HG03025 (cell line): Measurements from ENCODE around the gene CDC42BPG.

Experiments
- ATAC-seq: cut with Tn5 transposase; IDR thresholded peaks from one replicate; pipeline ENCODE4 v1.9.1; 2021; ENCODE audit warnings: mild to moderate bottlenecking, moderate library complexity; ENCODE audit not compliant: unreplicated experiment, low FRiP score

CDC42BPG gene

DNA sequence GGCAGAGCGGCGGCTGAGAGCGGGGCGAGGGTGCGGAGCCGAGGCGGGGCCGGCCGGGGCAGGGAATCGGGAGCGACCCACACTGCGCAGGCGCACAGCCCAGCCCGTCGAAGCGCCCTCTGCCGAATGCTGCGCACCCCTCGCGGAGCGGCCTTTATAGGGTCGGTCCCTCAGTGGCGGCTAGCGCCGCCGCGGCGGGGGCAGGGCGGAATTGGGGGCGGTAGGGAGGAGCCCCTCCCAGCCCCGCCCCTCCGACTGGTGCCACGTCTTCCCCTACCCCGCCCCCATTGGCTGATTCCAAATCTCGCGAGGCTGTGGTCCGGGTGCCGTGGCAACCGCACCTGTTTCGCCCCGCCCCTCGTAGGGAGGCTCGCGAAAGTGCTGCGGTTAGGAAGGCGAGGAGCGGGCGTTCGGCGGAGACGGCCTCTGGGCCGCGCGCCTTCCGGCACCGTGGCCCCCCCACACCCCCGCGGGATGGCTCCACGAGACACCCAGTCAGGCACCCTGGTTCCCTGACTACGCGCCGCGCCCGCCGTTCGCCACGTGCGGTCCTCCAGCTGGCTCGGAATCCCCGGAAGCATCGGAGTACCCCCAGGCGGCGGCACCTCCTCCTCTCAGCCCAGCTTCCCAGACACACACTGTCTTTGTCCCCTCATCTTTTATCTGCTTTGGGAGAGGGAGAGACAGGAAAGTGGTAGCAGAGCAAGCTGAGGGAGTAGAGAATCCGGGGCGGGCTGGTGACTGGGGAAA lies 34.2 kb upstream of the CDC42BPG start, which contains the start of gene EHD1:
TSS of gene EHD1 (minus strand) at position 128 of the 750 bp plus-strand sequence. CDS start 157 bp downstream, outside the sequence.
- peak; percentile 74 for ATAC-seq

GRCh38 chr11:64878223-64878493 lies 33.7 kb upstream of the CDC42BPG start:
- ATAC-seq, result peak; percentile 18

- ATAC-seq, result peak; percentile 10
Measured at GRCh38 chr11:64877390-64878222, 33.2 kb upstream of the CDC42BPG start.

DNA sequence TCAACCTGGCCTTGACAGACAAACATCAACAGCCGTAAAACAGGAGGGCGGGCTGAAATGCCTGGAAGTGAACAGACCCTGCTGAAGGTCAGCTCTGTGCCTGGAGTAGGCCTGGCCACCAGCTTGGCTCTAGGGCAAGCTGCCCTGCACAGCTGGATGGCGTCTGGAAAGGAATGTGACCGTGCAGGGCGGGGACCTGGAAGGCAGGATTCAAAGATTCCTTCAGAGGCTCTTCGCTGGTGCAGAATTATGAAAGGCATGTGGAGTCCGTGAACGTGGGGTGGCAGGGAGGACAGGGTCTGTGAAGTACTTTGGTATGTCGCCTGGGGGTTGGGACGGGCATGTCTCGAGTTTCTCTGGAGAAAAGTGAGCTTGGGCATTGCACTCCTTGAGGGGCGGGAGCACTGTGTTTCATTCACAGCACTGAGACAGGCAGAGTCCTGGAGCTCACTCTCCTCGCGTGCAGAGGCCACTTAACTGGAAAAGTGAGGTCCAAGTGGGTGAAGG lies 32.4 kb upstream of the CDC42BPG start:
- no peak for ATAC-seq

DNA sequence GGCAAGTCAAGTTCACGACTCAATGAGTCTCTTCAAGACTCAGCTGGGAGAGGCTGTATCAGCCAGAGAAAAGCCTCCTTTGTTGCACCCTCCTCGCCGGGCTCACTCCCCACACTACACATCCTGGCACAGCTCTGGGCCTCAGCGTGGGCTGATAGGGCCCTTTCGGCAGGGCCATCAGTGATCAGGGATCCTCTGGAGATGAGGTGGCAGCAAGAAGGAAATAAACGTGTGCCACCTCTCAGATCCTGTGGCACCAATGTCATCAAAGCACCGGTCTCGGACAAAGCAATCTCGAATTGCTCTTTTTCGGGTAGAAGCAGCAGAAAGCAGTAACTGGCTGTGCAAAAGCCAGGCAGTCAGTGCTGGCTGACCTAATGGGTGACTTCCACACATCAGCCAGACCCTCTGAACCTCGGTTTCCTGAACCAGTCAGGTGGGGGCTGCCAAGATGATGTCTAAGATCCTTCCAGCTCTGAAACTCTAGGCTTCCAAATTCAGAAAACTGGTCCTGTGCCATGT lies 31.8 kb upstream of the CDC42BPG start:
- no peak for ATAC-seq

DNA sequence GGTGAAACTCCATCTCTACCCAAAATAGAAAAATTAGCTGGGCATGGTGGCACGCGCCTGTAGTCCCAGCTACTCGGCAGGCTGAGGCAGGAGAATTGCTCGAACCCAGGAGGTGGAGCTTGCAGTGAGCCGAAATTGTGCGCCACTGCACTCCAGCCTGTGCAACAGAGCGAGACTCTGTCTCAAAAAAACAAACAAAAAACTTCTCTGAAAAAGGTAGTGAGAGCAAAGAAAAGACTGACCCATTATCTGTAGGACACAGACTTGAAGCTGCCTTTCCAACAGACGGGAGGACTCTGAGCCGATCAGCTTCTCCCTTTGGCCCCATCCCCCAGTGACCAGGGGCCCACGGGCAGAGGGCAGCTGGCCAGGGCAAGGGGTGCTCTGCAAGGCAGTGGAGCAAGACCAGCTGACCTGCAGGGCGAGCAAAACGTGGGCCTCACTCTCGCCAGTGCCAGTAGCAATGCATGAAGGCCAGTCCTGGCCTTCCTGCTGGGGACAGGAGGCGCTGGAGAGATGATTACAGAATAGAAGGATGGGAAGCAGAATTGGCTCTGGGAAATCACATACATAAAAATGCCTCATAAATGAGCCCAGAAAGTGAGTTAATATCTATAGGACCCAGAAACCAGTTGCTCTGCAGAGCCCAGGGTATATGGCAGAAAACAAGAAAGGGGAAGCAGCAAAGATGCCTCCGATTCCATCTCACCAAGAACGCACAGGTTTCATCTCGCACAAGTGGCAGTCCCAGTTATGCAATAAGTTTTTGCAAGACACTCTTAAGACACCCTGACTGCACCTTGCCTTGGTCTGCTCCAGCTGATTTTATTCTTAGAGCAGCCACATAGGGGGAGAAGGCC lies 31.1 kb upstream of the CDC42BPG start:
- no peak for ATAC-seq

DNA sequence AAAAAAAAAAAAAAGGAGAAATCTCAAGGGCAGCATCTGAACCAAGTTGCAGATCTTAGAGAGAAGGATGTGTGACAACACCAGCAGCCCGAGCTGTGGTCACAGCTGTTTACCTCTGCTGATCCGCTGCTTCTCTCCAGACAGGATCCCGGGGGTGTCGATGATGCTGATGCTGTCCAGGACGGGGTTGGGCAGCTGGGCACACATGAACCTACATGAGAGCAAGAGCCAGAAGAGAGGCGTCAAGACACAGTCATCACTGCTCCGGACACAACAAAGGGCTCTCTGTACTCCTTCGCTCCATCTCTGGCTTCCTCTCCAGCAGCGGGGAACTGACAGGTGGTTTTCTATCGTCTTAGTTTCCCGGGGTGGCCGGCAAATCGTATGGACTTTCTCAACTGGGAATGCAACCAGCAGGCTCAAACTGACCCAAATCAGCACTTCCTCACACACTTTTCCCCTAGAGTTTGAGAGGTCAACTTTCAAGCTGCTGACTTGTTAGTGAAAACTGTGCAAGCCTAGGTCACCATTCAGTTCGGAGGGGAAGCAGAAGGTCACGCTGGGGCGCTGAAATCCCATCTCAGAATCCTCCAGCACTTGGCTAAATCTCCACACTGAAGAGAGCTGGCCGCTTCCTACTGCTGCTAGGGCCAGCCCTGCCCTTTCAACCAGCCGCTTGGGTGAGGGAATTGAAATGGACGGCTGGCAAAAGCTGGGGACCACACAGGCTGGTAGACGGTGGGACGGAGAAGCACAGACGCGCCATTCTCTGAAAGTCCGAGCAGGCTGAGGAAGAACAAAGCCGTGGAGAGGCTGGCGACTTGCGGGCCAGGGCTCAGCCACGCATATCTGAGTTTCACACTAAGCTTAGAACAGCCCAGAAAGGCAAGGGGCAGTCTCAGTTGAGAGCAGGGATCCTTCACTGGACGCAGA lies 30.1 kb upstream of the CDC42BPG start:
- no peak for ATAC-seq

GRCh38 chr11:64872790-64873488 lies 28.5 kb upstream of the CDC42BPG start:
- ATAC-seq, result no peak

- ATAC-seq, result no peak
Measured at GRCh38 chr11:64871492-64871891, 27.0 kb upstream of the CDC42BPG start.

DNA sequence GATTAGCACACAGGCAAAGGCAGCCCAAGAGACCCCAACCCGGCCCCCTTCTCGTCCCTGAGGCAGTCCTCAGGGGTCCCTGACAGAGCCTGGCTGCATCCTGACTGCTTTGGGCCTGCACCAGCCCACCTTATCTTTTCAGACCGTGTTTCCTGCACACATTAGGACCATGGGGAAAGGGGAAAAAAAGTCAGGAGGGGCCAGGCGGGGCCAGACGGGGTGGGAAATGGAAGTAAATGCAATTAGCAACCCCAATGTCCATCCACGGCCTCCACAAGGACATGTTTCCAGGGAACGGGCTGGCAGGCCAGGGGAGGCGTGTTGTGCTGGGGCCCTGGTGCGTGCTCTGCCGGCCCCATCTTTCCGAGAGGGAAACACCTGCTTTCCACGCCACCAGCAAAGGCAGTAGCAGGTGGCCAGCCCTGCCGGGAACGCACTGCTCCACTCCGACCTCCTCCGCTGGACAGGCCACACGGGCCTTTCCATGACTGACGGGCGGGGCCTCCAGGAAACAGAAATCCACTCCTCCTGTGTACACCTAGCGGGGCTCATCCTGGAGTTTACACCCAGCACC lies 26.5 kb upstream of the CDC42BPG start:
- ATAC-seq, result no peak

DNA sequence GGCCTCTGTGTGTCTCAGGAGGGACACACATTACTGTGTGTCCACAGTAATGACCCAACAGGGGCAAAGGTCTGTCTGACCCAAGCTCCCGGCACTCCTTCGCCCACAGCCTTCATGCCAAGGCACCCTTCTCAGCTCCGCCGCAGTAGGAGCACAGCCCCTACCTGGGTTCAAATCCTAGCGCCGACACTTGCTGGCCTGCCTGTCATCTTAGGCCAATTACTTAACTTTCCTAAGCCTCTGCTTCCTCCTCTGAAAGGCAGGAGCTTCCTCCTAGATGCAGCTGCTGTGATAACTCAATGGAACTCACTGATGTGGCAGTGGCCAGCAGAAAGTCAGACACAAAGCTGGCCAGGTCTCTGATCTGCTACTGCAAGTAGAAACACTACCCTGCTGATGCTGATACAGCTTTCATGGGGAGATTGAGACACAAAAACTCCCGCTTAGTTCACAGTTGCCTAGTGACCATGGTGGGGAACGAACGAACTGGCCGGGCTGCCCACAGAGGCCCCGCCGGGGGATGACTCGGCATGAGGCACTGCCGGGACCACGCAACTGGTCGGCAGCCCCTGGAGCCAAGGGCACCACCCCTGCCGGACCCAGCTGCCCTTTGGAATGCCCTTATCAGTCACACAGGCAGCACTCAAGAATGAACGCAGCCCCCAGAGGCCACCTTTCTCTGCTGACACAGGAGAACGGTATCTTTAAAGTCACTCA lies 25.9 kb upstream of the CDC42BPG start:
- ATAC-seq, result no peak

- no peak for ATAC-seq
Measured at GRCh38 chr11:64869571-64870175, 25.2 kb upstream of the CDC42BPG start.

DNA sequence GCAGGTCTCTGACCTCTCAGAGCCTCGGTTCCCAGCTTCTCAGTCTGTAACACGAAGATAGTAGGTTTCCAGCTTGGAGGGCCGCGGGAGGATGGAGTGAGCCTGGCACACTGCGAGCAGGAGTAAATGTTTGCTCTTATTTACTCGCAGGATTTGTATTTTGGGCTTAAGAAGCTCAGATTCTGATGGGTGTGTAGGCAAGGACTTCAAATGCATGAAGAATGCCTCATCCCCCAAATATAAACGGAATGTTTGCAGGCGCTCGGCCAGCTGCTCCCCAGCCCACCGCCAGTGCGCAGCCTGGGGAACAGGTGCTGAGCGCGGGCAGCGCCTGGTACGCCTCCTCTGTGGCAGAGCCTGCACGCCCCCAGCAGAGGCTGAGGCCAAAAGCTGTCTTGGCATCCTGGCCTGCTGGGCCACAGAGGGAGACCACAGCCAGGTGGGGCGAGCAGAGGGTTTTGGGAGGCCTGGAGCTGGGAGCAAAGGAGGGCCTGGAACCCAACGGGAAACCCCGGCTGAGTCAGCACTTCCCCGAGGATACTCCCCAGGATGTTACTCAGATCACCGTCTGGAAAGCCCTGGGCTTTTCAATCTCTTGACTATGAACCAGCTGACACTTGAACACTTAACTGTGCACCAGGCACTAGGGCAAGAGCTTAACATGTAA lies 24.6 kb upstream of the CDC42BPG start:
- ATAC-seq, result no peak

DNA sequence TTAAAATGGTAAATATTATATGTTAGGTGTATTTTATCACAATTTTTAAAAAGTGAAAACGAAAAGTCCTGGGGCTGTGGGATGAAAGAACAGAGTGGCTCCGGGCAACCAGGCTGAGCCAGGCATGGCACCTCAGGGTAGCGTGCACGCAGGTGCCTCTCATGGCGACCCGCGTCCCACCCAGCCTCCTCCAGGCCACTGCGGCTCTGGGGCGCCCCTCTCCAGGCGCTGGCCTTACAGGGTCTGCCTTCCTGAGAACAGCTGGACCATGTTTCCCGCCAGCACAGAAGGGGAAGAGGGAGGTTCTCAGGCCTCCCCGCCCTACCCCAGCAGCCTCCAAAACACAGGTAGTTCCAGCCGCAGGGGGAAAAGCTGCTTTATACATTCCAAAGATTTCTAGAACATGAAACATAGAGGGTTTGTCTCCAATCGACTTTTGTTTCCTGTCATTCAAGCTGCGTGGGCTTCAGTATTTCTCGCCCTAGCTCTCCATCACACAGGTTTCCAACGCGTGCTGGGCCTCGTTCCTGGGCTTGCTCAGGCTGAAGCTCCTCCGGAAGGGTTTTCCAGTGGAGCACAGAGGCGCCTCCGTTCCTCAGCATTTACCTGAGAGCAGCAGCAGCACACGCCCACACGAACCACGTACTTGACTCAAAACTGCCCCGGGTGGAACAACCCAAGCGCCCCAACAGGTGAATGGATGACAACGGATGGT lies 23.5 kb upstream of the CDC42BPG start:
- no peak for ATAC-seq

DNA sequence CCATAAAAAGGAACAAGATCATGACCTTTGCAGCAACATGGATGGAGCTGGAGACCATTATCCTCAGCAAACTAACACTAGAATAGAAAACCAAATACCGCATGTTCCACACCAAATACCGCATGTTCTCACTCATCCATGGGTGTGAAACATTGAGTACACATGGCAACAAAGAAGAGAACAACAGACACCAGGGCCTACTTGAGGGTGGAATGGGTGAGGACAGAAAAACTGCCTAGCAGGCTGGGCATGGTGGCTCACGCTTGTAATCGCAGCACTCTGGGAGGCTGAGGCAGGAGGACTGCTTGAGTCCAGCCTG lies 21.7 kb upstream of the CDC42BPG start:
- no peak for ATAC-seq
